SKM-1 (cell line): ENCODE measurements around the gene XIRP1.

Experiments
- DNase-seq: peaks from one replicate; lab custom pipeline; 2025; ENCODE audit not compliant: unreplicated experiment; lab: John Stamatoyannopoulos, UW

XIRP1 gene

GRCh38 chr3:39144095-39144747, 48.2 kb downstream of the XIRP1 start:
- no peak for DNase-seq

GRCh38 chr3:39143051-39143885, 49.1 kb downstream of the XIRP1 start:
- DNase-seq = no peak

GRCh38 chr3:39142067-39142466, 50.3 kb downstream of the XIRP1 start:
- DNase-seq = no peak

GRCh38 chr3:39141171-39141995, 51.0 kb downstream of the XIRP1 start:
- DNase-seq = no peak

GRCh38 chr3:39140341-39140971, 51.9 kb downstream of the XIRP1 start:
- no peak for DNase-seq

GRCh38 chr3:39139442-39139841, 53.0 kb downstream of the XIRP1 start:
- DNase-seq = no peak

GRCh38 chr3:39138804-39139415, 53.5 kb downstream of the XIRP1 start:
- DNase-seq = no peak

GRCh38 chr3:39137991-39138803, 54.2 kb downstream of the XIRP1 start:
- DNase-seq = no peak

GRCh38 chr3:39137435-39137936, 54.9 kb downstream of the XIRP1 start:
- no peak for DNase-seq

GRCh38 chr3:39136533-39137434, 55.6 kb downstream of the XIRP1 start:
- DNase-seq = no peak

- no peak for DNase-seq
Observed at GRCh38 chr3:39135170-39135805, 57.1 kb downstream of the XIRP1 start.

GRCh38 chr3:39134305-39134704, 58.1 kb downstream of the XIRP1 start:
- no peak for DNase-seq

GRCh38 chr3:39133822-39134221, 58.6 kb downstream of the XIRP1 start:
- DNase-seq = no peak
